ENCODE data around the gene ZSCAN4. TPM values are rescaled to one million over a fixed set of nuclear protein-coding genes. Genes with fewer than 3 reads are reported as not detected.

Gene ZSCAN4
- polyA plus RNA-seq, 1 donor from 2014 or later = not detected

- Histone ChIP-seq H3K9me2 (ENCODE audit: insufficient read depth, low read length) (no peaks in the 10 kb centered on the region), H3K9ac (ENCODE audit: low read length) (no peak overlapping the region), H2AFZ (ENCODE audit: low read depth, low read length) (no peak overlapping the region), H3K36me3 (ENCODE audit: insufficient read depth, low read length) (peaks cover 25% of the 10 kb centered on the region), H3K9me3 (ENCODE audit: low read length) (peaks cover 17% of the 10 kb centered on the region), H3K4me3 (ENCODE audit: low read length) (no peak overlapping the region), H3K4me2 (ENCODE audit: low read length) (no peak overlapping the region), H3K27me3 (ENCODE audit: insufficient read depth, low read depth, low read length) (no peaks in the 10 kb centered on the region), H3K27ac (ENCODE audit: low read length) (no peak overlapping the region), H4K20me1 (ENCODE audit: insufficient read depth) (no peaks in the 10 kb centered on the region), H3F3A (ENCODE audit: insufficient read depth, low read length, poor library complexity, severe bottlenecking) (no peaks in the 10 kb centered on the region), H3K79me2 (replicated peaks; ENCODE audit: insufficient read depth, low read length) (peaks cover 51% of the 10 kb centered on the region)
- no peak for TF ChIP-seq REST (IDR thresholded peaks at IDR 0.05; ENCODE audit: borderline replicate concordance)
- no peak for TF ChIP-seq RAD21 (conservative IDR thresholded peaks at IDR 0.05)
- TF ChIP-seq POLR2AphosphoS5 (IDR thresholded peaks at IDR 0.05) = no peak
Measured at GRCh38 chr19:57686727-57687126, 18.0 kb downstream of the ZSCAN4 start.

- no peak overlapping the region for H3K4me2 ChIP-seq (ENCODE audit: low read length)
- no peak overlapping the region for H3K9ac ChIP-seq (ENCODE audit: low read length)
- H3K27ac ChIP-seq (ENCODE audit: low read length) = no peak overlapping the region
- no peak overlapping the region for H3K4me3 ChIP-seq (ENCODE audit: low read length)
- H2AFZ ChIP-seq (ENCODE audit: low read depth, low read length) = no peak overlapping the region
- peaks cover 48% of the 10 kb centered on the region for H3K79me2 ChIP-seq (replicated peaks; ENCODE audit: insufficient read depth, low read length)
- peaks cover 25% of the 10 kb centered on the region for H3K36me3 ChIP-seq (ENCODE audit: insufficient read depth, low read length)
- H4K20me1 ChIP-seq (ENCODE audit: insufficient read depth) = no peaks in the 10 kb centered on the region
- no peaks in the 10 kb centered on the region for H3K27me3 ChIP-seq (ENCODE audit: insufficient read depth, low read depth, low read length)
- no peaks in the 10 kb centered on the region for H3K9me2 ChIP-seq (ENCODE audit: insufficient read depth, low read length)
- TF ChIP-seq TAF1 (IDR thresholded peaks at IDR 0.05; ENCODE audit: low read depth) (no peak), EP300 (conservative IDR thresholded peaks at IDR 0.05; ENCODE audit: poor library complexity, severe bottlenecking) (no peak), MXI1 (conservative IDR thresholded peaks at IDR 0.05; ENCODE audit: poor library complexity, severe bottlenecking) (no peak), POLR2AphosphoS5 (IDR thresholded peaks at IDR 0.05) (no peak), RAD21 (conservative IDR thresholded peaks at IDR 0.05) (no peak), REST (IDR thresholded peaks at IDR 0.05; ENCODE audit: borderline replicate concordance) (no peak), SMC3 (conservative IDR thresholded peaks at IDR 0.05; ENCODE audit: poor library complexity) (no peak), CTCF (IDR thresholded peaks at IDR 0.05; ENCODE audit: poor library complexity, severe bottlenecking) (no peak), EZH2 (IDR thresholded peaks at IDR 0.05; ENCODE audit: borderline replicate concordance, insufficient read depth, low read length, poor library complexity, severe bottlenecking) (no peak)
- no peaks in the 10 kb centered on the region for H3F3A ChIP-seq (ENCODE audit: insufficient read depth, low read length, poor library complexity, severe bottlenecking)
- H3K9me3 ChIP-seq (ENCODE audit: low read length) = peaks cover 17% of the 10 kb centered on the region
Measured at GRCh38 chr19:57687363-57688010, 18.8 kb downstream of the ZSCAN4 start.
